GM10248 (cell line): ENCODE data around the gene HBA2.
"Not testable (repeated sequence)": the region's sequence is repeated elsewhere in the genome, so short reads cannot be mapped to it uniquely, and the experiment has no call there.

Experiments used
- CTCF ChIA-PET: fragments of 300-600 bp; sonication (Branson Sonifier 250); formaldehyde crosslinking; extraction: SDS; loops from one replicate; lab custom pipeline; 2021; ENCODE audit warnings: antibody characterized with exemption; lab: Yijun Ruan, JAX
- POLR2A ChIA-PET: fragments of 350-650 bp; sonication (Branson Sonifier 250); formaldehyde crosslinking; extraction: SDS; loops from one replicate; lab custom pipeline; 2020; ENCODE audit warnings: antibody characterized with exemption; lab: Yijun Ruan, JAX
- DNase-seq: peaks from one replicate; pipeline ENCODE4 v3.0.0; 2012; ENCODE audit errors: extremely low spot score
- CTCF ChIP-seq: IDR thresholded peaks from 2 replicates; pipeline ENCODE4 v1.5.1; 2012; ENCODE audit warnings: mild to moderate bottlenecking, low read depth; ENCODE audit errors: extremely low read depth, missing control alignments, control extremely low read depth

HBA2 gene

GRCh38 chr16:172374-172941, at the start of gene HBA2:
Gene HBA2 (plus strand): TSS chr16:172876. CDS start chr16:172913, 37 bp downstream.
- DNase-seq, POLR2A ChIA-PET: not testable (repeated sequence)
- CTCF ChIA-PET = interaction anchor here (2.0 kb wide), 1 partner anchor 9 kb away, joined by 4 read pairs; no protein-coding TSS in a partner anchor

GRCh38 chr16:123558-124350, 48.9 kb upstream of the HBA2 start:
- CTCF ChIA-PET = interaction anchor here (1.1 to 2.2 kb wide), 5 partner anchors 11 to 27 kb away, joined by 3 to 10 read pairs (median 6); no protein-coding TSS in a partner anchor
- DNase-seq, POLR2A ChIA-PET: not testable (repeated sequence)

- ChIA-PET CTCF (interaction anchor here (0.7 to 2.2 kb wide), 6 partner anchors 8 to 60 kb away, joined by 3 to 10 read pairs (median 4); no protein-coding TSS in a partner anchor), POLR2A (no interaction called here)
- TF ChIP-seq CTCF = no peak
- no peak for DNase-seq
Measured at GRCh38 chr16:125011-125410, 47.7 kb upstream of the HBA2 start.

GRCh38 chr16:129075-129474, 43.6 kb upstream of the HBA2 start:
- ChIA-PET POLR2A (no interaction called here), CTCF (interaction anchor here (1.7 kb wide), 1 partner anchor 11 kb away, joined by 5 read pairs; no protein-coding TSS in a partner anchor)
- no peak for TF ChIP-seq CTCF
- no peak for DNase-seq

- TF ChIP-seq CTCF = no peak
- no peak for DNase-seq
- ChIA-PET CTCF (interaction anchor here (0.8 kb wide), 1 partner anchor 14 kb away, joined by 3 read pairs; no protein-coding TSS in a partner anchor), POLR2A (no interaction called here)
Measured at GRCh38 chr16:130533-131173, 42.0 kb upstream of the HBA2 start.

- no peak for TF ChIP-seq CTCF
- CTCF ChIA-PET = interaction anchor here (2.4 to 2.6 kb wide), 2 partner anchors 23 to 25 kb away, joined by 8 to 9 read pairs; no protein-coding TSS in a partner anchor
- no peak for DNase-seq
- POLR2A ChIA-PET = no interaction called here
Measured at GRCh38 chr16:132120-132519, 40.6 kb upstream of the HBA2 start.

- POLR2A ChIA-PET = no interaction called here
- no peak for DNase-seq
- CTCF ChIA-PET = interaction anchor here (0.9 to 2.8 kb wide), 6 partner anchors 15 to 228 kb away, joined by 3 to 15 read pairs (median 8); no protein-coding TSS in a partner anchor
- no peak for TF ChIP-seq CTCF
Measured at GRCh38 chr16:133716-134115, 39.0 kb upstream of the HBA2 start.
